Spleen (tissue), 7 donors: ENCODE measurements around the gene TCEA3.

Source experiments
- POLR2A ChIP-seq, 3 donors: fragments of 450-650 bp; IDR thresholded peaks; one replicate each; pipeline ENCODE4 v1.5.1; 2017; ENCODE audit warnings: antibody characterized with exemption in 3 of 3, mild to moderate bottlenecking in 1 of 3
- POLR2AphosphoS5 ChIP-seq, 3 donors: sonication (generic); formaldehyde crosslinking; IDR thresholded peaks; one replicate each; pipeline ENCODE4 v1.5.1; 2017; ENCODE audit warnings: antibody characterized with exemption in 3 of 3
- TF ChIP-seq, protein P1 (sequence below), 11 experiments: fragments of 200-600 bp in 7 of 11; fragments of 450-650 bp in 4 of 11; sonication (generic) in 4 of 11; IDR thresholded peaks in 8 of 11; conservative IDR thresholded peaks in 3 of 11; 1 replicate in 7 of 11; 2 replicates in 4 of 11; pipeline versions ENCODE4 v1.4.0 to v1.8.0; 2016 to 2021; ENCODE audit warnings: antibody characterized with exemption in 11 of 11, inconsistent platforms in 4 of 11, mild to moderate bottlenecking in 1 of 11
- donor health status: DM: no; HTN: no; CAD: no; lungs with moderate emphysema.
- donor health status: DM: no; HTN: no; CAD: no.
- donor health status: DM: no; HTN: no; CAD: no.

DNA sequence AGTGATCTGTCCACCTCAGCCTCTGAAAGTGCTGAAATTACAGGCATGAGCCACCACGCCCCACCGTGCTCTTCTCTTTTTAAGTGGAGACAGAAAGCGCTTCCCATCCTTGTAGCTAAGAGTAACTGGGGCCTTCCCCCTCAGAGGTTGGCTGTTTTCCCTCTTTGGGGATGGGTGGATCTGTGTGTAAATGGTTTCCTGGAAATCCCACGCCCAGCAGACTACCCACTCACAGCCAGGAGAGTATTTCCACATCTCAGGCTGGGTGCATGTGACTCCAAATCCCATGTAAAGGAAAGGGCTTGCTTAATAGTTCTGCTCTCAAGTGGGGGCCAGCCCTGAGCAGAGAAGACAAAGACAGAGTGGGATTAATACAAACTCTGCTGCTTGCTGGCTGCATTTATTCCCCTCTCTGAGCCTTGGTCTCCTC lies 19.6 kb upstream of the TCEA3 start:
- TF ChIP-seq, protein P1, sequence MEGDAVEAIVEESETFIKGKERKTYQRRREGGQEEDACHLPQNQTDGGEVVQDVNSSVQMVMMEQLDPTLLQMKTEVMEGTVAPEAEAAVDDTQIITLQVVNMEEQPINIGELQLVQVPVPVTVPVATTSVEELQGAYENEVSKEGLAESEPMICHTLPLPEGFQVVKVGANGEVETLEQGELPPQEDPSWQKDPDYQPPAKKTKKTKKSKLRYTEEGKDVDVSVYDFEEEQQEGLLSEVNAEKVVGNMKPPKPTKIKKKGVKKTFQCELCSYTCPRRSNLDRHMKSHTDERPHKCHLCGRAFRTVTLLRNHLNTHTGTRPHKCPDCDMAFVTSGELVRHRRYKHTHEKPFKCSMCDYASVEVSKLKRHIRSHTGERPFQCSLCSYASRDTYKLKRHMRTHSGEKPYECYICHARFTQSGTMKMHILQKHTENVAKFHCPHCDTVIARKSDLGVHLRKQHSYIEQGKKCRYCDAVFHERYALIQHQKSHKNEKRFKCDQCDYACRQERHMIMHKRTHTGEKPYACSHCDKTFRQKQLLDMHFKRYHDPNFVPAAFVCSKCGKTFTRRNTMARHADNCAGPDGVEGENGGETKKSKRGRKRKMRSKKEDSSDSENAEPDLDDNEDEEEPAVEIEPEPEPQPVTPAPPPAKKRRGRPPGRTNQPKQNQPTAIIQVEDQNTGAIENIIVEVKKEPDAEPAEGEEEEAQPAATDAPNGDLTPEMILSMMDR (IDR thresholded peaks at IDR 0.05 in 8 of 11, conservative IDR thresholded peaks at IDR 0.05 in 3 of 11): no peak
- no peak for TF ChIP-seq POLR2A (IDR thresholded peaks at IDR 0.05)
- peak in 1 of 3 donors; percentile 37 for TF ChIP-seq POLR2AphosphoS5 (IDR thresholded peaks at IDR 0.05)
